HG03432 (cell line): Measurements from ENCODE around the gene HIC1.

Experiments used
- ATAC-seq: cut with Tn5 transposase; IDR thresholded peaks from one replicate; pipeline ENCODE4 v1.9.1; 2021; ENCODE audit warnings: mild to moderate bottlenecking, moderate library complexity; ENCODE audit not compliant: unreplicated experiment

The HIC1 gene

DNA sequence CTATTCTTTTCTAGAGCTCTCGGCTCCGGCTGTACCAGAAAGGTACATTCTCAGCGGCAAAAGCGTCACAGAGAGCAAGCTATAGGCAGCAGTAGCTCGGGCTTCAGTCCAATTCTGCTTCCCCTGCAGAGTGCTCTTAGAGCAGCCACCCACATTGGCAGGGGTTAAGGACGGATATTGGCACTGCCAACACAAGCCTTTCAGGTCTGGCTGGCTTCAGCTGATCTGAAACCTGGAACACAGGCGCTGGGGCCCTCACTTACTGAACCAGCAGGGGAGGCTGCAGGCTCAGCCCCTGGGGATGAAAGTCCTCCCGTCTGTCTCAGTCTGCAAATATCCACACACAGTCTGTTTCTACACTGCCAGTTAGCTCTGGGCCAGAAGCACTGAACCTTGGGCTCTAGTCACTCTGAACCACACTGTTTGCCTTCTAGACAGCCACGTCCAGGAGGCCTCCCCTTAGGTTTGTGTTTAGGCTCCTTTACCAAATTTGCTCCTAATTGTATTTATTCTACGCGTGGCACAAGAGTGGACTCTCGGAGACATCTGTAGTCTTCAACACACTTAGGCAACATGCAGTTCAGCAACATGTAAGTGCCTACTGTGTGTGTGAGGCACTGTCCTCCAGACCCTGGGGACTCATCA, 40.1 kb downstream of the HIC1 start:
- no peak for ATAC-seq

DNA sequence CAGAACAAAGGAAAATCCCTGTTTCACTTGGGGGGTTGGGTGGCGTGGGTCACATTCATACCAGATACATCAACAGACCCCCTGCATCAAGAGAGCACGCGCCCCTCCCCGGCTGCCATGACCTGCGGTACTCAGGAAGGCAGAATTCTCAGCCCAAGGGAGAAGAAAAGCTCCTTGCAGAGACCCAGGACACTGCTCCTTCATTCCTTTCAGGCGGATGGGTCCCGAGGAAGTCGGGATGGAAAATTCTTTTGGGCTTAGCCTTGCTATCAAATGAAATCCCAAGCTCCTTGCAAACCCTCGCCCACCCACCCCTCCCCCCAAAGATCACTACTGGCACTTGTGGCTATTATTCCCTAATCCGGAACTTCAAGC, 40.6 kb downstream of the HIC1 start:
- no peak for ATAC-seq

GRCh38 chr17:2101448-2102257, 46.8 kb downstream of the HIC1 start:
- ATAC-seq = no peak

- ATAC-seq = no peak
These were observed 48.3 kb downstream of the HIC1 start for GRCh38 chr17:2102931-2103809.

- ATAC-seq = no peak
These were observed 50.8 kb downstream of the HIC1 start for GRCh38 chr17:2105663-2106062.

DNA sequence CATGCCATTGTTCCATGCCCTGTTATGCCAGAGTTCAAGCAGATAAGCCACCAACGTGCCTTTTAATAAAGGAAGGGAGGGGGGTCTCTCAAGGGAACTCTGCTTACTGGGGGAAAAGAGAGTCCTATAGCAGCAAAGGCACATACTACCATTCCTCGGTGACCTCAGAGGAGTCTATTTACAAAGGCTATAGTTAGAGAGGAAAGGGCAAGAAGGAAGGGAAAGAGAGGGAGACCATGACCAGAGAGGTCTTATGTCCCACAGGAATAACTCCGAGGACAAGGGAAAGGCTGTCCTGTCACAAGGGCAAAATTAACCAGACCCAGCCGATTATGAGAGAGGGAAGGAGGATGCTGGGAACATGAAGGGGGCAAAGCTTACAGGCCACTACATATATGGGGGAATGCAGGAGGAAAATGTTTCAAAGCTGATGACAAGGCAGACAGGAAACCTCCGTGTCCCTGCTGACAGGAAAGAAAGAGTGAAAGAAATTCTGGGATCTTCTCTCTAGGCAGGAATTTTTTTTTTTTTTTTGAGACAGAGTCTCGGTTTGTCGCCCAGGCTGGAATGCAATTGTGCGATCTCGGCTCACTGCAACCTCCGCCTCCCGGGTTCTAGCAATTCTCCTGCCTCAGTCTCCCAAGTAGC, 51.5 kb downstream of the HIC1 start:
- no peak for ATAC-seq

DNA sequence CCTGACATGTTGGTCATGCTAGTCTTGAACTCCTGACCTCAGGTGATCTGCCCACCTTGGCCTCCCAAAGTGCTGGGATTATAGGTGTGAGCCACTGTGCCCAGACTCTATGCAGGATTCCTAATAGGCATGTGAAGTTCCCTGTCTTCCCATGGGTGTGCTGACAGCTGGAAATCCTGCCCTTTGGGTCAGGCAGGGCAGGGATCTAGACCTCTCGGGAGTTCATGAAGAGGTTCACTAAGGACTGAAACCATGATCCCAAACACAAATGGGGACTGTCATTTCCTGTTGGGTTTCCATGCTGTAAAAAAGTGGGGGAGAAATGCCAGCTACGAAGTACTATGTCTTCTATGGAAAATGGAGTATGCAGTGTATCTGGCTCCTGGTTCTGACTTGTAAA, 52.1 kb downstream of the HIC1 start:
- no peak for ATAC-seq

DNA sequence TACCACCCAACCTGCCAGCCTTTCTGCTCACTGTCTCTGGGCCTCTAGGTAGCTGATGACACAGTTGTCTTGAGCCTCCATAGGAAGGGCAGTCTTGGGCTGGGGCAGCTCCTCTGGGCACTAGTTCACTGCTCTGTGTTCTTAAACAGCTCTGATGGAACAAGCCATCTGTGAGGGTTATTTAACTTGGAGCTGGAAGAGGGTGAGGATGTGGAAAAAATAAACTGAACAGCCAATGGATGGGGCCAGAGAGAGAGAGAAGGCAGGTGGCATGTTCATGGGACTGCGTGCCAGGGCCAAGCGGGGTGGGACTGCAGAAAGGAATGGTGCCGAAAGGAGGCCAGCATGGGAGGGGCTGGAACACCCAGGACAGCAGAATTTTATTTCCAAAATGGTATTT, 52.6 kb downstream of the HIC1 start:
- ATAC-seq = no peak

GRCh38 chr17:2108170-2108569, 53.3 kb downstream of the HIC1 start:
- ATAC-seq = no peak

- no peak for ATAC-seq
These were observed 55.5 kb downstream of the HIC1 start for GRCh38 chr17:2110436-2110835.

- no peak for ATAC-seq
These were observed 56.8 kb downstream of the HIC1 start for GRCh38 chr17:2111691-2112090.
